A549 (cell line): ENCODE data around the gene PRRG3. TPM values are rescaled to one million over a fixed set of nuclear protein-coding genes. Genes with fewer than 3 reads are reported as not detected.

Source experiments
- ATAC-seq, 2 experiments: fragments of 200-7000 bp in 1 of 2; fragments of >200 bp in 1 of 2; cut with Nextera tagmentation in 1 of 2; cut with Tn5 transposase in 1 of 2; 3 replicates each; pipeline versions ENCODE4 v1.8.0 to v1.9.1; 2018 to 2020; ENCODE audit warnings: mild to moderate bottlenecking in 1 of 2, moderate library complexity in 1 of 2
- CTCF ChIA-PET: fragments of 300-600 bp; sonication (Branson Sonifier 250); formaldehyde crosslinking; extraction: SDS; loops from one replicate; lab custom pipeline; 2021; ENCODE audit warnings: antibody characterized with exemption, inconsistent platforms; lab: Yijun Ruan, JAX
- POLR2A ChIA-PET: fragments of 350-600 bp; formaldehyde crosslinking; extraction: SDS; loops from one replicate; lab custom pipeline; 2021; ENCODE audit warnings: antibody characterized with exemption, inconsistent platforms; lab: Yijun Ruan, JAX
- DNase-seq, 2 experiments: peaks; one replicate each; pipeline versions ENCODE4 v3.0.0 to v3.0.0-alpha.2; 2011 to 2016; ENCODE audit warnings: low read depth in 1 of 2, low spot score in 1 of 2
- FAIRE-seq: peaks from 2 replicates; lab custom pipeline; 2011; peaks lifted over from hg19 to GRCh38; lab: Jason Lieb, UNC
- H3K27ac ChIP-seq, 2 experiments: fragments of >200 bp; sonication (Bioruptor Twin); formaldehyde crosslinking; 3 replicates each; pipeline ENCODE4 v1.5.1; 2016 to 2017
- H3K4me1 ChIP-seq: fragments of >200 bp; sonication (Bioruptor Twin); formaldehyde crosslinking; 3 replicates; pipeline ENCODE4 v1.6.1; 2016
- H3K4me2 ChIP-seq: fragments of >200 bp; sonication (Bioruptor Twin); formaldehyde crosslinking; 3 replicates; pipeline ENCODE4 v1.6.1; 2016
- H3K4me3 ChIP-seq: fragments of >200 bp; sonication (Bioruptor Twin); formaldehyde crosslinking; 3 replicates; pipeline ENCODE4 v1.5.1; 2016
- H3K9me3 ChIP-seq: fragments of >200 bp; sonication (Bioruptor Twin); formaldehyde crosslinking; 3 replicates; pipeline ENCODE4 v1.6.1; 2016
- CBX2 ChIP-seq: fragments of 200-600 bp; sonication (generic); IDR thresholded peaks from 2 replicates; pipeline ENCODE4 v1.6.1; 2016; ENCODE audit warnings: low read depth, mild to moderate bottlenecking, borderline replicate concordance
- CEBPB ChIP-seq, 2 experiments: fragments of >200 bp in 1 of 2; sonication (Bioruptor Twin) in 1 of 2; formaldehyde crosslinking in 1 of 2; IDR thresholded peaks; 2 replicates each; pipeline ENCODE4 v1.6.1; 2012 to 2016
- EP300 ChIP-seq, 2 experiments: fragments of >200 bp; sonication (Bioruptor Twin); formaldehyde crosslinking; IDR thresholded peaks; 2 replicates in 1 of 2; 3 replicates in 1 of 2; pipeline ENCODE4 v1.6.1; 2016 to 2017
- FOSB ChIP-seq: fragments of 250-450 bp; sonication (Bioruptor Pico); IDR thresholded peaks from 2 replicates; pipeline ENCODE4 v1.5.0; 2020; ENCODE audit warnings: mild to moderate bottlenecking, moderate library complexity
- FOSL2 ChIP-seq, 2 experiments: fragments of 450-650 bp in 1 of 2; fragments of >200 bp in 1 of 2; sonication (Bioruptor Twin) in 1 of 2; formaldehyde crosslinking; IDR thresholded peaks; 2 replicates each; pipeline versions ENCODE4 v1.5.0 to v1.6.1; 2016 to 2020; ENCODE audit warnings: mild to moderate bottlenecking in 1 of 2, moderate library complexity in 1 of 2
- HEYL ChIP-seq: fragments of 250-450 bp; sonication (Bioruptor Pico); IDR thresholded peaks from 2 replicates; pipeline ENCODE4 v1.8.0; 2021; ENCODE audit warnings: mild to moderate bottlenecking, moderate library complexity
- HOXB5 ChIP-seq: fragments of 250-450 bp; sonication (Bioruptor Pico); IDR thresholded peaks from 2 replicates; pipeline ENCODE4 v1.5.0; 2020; ENCODE audit warnings: mild to moderate bottlenecking, moderate library complexity
- JUN ChIP-seq, 2 experiments: fragments of >200 bp; sonication (Bioruptor Twin); formaldehyde crosslinking; IDR thresholded peaks; 2 replicates in 1 of 2; 3 replicates in 1 of 2; pipeline ENCODE4 v1.6.1; 2016 to 2017
- KDM1A ChIP-seq: fragments of 200-600 bp; sonication (generic); IDR thresholded peaks from 2 replicates; pipeline ENCODE4 v1.6.1; 2016; ENCODE audit warnings: low read depth, mild to moderate bottlenecking
- KDM5A ChIP-seq: fragments of 200-600 bp; sonication (generic); IDR thresholded peaks from 2 replicates; pipeline ENCODE4 v1.6.1; 2016; ENCODE audit warnings: antibody characterized with exemption, mild to moderate bottlenecking
- MAFK ChIP-seq: fragments of 450-650 bp; IDR thresholded peaks from 2 replicates; pipeline ENCODE4 v1.6.1; 2014; ENCODE audit not compliant: partially characterized antibody
- MAZ ChIP-seq: fragments of 150-350 bp; IDR thresholded peaks from 2 replicates; pipeline ENCODE4 v1.6.1; 2014; ENCODE audit warnings: antibody characterized with exemption, low read depth, low read length, borderline replicate concordance
- PHF8 ChIP-seq: fragments of 200-600 bp; sonication (generic); IDR thresholded peaks from 2 replicates; pipeline ENCODE4 v1.6.1; 2016; ENCODE audit warnings: low read depth, mild to moderate bottlenecking, antibody characterized with exemption, moderate library complexity, borderline replicate concordance
- RAD21 ChIP-seq, 2 experiments: fragments of >200 bp in 1 of 2; sonication (Bioruptor Twin) in 1 of 2; formaldehyde crosslinking in 1 of 2; IDR thresholded peaks in 1 of 2; conservative IDR thresholded peaks in 1 of 2; 2 replicates in 1 of 2; 3 replicates in 1 of 2; pipeline ENCODE4 v1.6.1; 2012 to 2018; ENCODE audit warnings: inconsistent platforms in 1 of 2
- RCOR1 ChIP-seq: fragments of 150-350 bp; IDR thresholded peaks from 2 replicates; pipeline ENCODE4 v1.6.1; 2014; ENCODE audit warnings: antibody characterized with exemption, low read length, low read depth
- RFX5 ChIP-seq: fragments of 450-650 bp; IDR thresholded peaks from 2 replicates; pipeline ENCODE4 v1.7.1; 2014; ENCODE audit warnings: antibody characterized with exemption, mild to moderate bottlenecking, moderate library complexity
- SMC3 ChIP-seq: fragments of >200 bp; sonication (Bioruptor Twin); formaldehyde crosslinking; IDR thresholded peaks from 3 replicates; pipeline ENCODE4 v1.6.1; 2018; ENCODE audit warnings: inconsistent platforms
- WGBS: methylation state at CpG from one replicate; pipeline ENCODE4 v1.1.6; 2017; ENCODE audit errors: missing lambda C conversion rate; 5-methylcytosine and 5-hydroxymethylcytosine counted together
- polyA plus RNA-seq, 4 experiments: library from polyadenylated mRNA; depleted of rRNA in 3 of 4; stranded (reverse); fragments of >200 nt; fragmentation: RNase III in 1 of 4; extraction: RNeasy Plus Mini Kit Qiagen cat#74134 plus additional on column Dnase treatment in 1 of 4; gene quantifications; 2 replicates in 3 of 4; 3 replicates in 1 of 4; pipeline ENCODE4 v1.2.3, GENCODE V29; 2011 to 2017
- TF ChIP-seq, protein P1 (sequence below): fragments of >200 bp; sonication (Bioruptor Twin); formaldehyde crosslinking; IDR thresholded peaks from 3 replicates; pipeline ENCODE4 v1.6.1; 2016
- TF ChIP-seq, protein P2 (sequence below): fragments of 200-600 bp; sonication (generic); IDR thresholded peaks from 2 replicates; pipeline ENCODE4 v1.6.1; 2016; ENCODE audit warnings: antibody characterized with exemption, mild to moderate bottlenecking, moderate library complexity
- TF ChIP-seq, protein P3 (sequence below): fragments of 150-350 bp; IDR thresholded peaks from 2 replicates; pipeline ENCODE4 v1.6.1; 2014; ENCODE audit warnings: low read depth, mild to moderate bottlenecking, low read length
- TF ChIP-seq, protein P4 (sequence below): IDR thresholded peaks from 2 replicates; pipeline ENCODE4 v1.6.1; 2012; ENCODE audit warnings: low read depth, borderline replicate concordance
- TF ChIP-seq, protein P5 (sequence below): fragments of 450-650 bp; IDR thresholded peaks from 2 replicates; pipeline ENCODE4 v1.6.1; 2014; ENCODE audit warnings: antibody characterized with exemption
- TF ChIP-seq, protein P6 (sequence below): fragments of 250-450 bp; sonication (Bioruptor Pico); IDR thresholded peaks from 2 replicates; pipeline ENCODE4 v1.5.0; 2020; ENCODE audit warnings: low read depth, mild to moderate bottlenecking, moderate library complexity

Gene PRRG3
- polyA plus RNA-seq, 2 of the 4 experiments (the other 2 are of a cell fraction) = not detected

DNA sequence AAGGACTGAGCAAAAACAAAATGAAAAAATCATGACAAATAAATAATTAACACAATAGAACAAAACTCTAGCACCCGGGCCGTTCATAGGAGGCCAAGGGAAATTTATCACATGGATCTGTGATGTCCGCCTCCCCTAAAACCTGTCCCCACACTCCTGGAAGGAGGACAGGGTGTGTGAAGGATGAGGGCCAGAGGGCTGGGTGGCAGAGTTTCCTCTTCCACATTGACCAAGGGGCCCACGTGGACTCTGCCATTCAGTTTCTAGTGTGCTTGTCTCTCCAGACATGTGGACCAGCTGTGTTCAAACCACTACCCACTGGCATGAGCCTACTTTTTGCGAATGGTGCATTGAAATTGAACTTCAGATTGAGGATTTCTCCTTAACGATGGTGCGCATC is 6.3 kb downstream of the PRRG3 start:
- no peak for TF ChIP-seq FOSB (CRISPR knock-in tag)
- TF ChIP-seq HEYL (CRISPR knock-in tag) = no peak
- TF ChIP-seq HOXB5 (CRISPR knock-in tag) = no peak
- TF ChIP-seq RFX5 = no peak
- 48% methylated on average over 7 of the region's 7 CpGs for WGBS
- no peaks in the 10 kb centered on the region for H3K9me3 ChIP-seq
- POLR2A ChIA-PET = no interaction called here
- DNase-seq = no peak
- no peak overlapping the region for H3K4me3 ChIP-seq
- ATAC-seq = no peak
- no peak for FAIRE-seq
- no peaks in the 10 kb centered on the region for H3K4me1 ChIP-seq
- H3K27ac ChIP-seq = no peak overlapping the region
- CTCF ChIA-PET = no interaction called here
- no peak overlapping the region for H3K4me2 ChIP-seq

DNA sequence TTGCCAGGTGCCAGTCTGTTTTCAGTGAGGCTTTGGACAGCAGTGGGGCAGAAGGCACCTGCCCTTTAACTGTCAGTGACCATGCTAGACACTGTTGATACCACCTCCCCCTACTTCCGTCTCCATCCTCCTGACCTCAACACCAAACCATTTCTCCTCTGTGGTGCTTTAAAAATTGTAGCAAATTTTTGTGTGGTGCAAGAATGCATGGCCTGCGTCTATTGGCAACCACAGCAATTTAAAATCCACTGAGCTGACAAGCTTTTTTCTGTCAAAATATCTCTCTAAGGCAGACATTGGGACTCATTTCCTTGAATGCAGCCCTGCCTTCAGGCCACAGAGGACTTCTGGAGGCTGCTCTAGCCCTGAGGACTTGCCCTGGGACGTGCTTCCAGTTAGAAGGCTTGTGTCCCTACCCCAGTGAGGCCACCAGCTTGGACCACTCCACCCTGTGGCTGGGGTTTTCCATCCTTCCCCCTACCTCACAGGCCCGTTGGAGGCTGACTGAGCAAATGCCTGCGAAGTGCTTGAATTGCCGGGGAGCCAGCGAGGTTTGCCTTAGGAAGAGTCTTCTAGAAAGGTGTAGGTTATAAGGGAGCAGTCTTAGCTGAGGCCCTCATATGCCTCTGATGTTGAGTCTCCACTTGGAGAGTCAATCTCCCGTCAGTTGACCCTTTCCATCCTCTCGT is 6.9 kb downstream of the PRRG3 start:
- H3K4me1 ChIP-seq = no peaks in the 10 kb centered on the region
- CTCF ChIA-PET = interaction anchor here (1.0 to 2.7 kb wide), 3 partner anchors 11 to 169 kb away, joined by 3 to 7 read pairs (median 4); no protein-coding TSS in a partner anchor
- no peaks in the 10 kb centered on the region for H3K9me3 ChIP-seq
- no peak for DNase-seq
- POLR2A ChIA-PET = no interaction called here
- WGBS = 54% methylated on average over 8 of the region's 9 CpGs
- H3K4me2 ChIP-seq = no peak overlapping the region
- no peak overlapping the region for H3K27ac ChIP-seq
- TF ChIP-seq MAZ (no peak), CEBPB (IDR thresholded peaks at IDR 0.05) (no peak), KDM1A (no peak)
- TF ChIP-seq, protein P1, sequence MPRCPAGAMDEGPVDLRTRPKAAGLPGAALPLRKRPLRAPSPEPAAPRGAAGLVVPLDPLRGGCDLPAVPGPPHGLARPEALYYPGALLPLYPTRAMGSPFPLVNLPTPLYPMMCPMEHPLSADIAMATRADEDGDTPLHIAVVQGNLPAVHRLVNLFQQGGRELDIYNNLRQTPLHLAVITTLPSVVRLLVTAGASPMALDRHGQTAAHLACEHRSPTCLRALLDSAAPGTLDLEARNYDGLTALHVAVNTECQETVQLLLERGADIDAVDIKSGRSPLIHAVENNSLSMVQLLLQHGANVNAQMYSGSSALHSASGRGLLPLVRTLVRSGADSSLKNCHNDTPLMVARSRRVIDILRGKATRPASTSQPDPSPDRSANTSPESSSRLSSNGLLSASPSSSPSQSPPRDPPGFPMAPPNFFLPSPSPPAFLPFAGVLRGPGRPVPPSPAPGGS = no peak
- TF ChIP-seq, protein P2, sequence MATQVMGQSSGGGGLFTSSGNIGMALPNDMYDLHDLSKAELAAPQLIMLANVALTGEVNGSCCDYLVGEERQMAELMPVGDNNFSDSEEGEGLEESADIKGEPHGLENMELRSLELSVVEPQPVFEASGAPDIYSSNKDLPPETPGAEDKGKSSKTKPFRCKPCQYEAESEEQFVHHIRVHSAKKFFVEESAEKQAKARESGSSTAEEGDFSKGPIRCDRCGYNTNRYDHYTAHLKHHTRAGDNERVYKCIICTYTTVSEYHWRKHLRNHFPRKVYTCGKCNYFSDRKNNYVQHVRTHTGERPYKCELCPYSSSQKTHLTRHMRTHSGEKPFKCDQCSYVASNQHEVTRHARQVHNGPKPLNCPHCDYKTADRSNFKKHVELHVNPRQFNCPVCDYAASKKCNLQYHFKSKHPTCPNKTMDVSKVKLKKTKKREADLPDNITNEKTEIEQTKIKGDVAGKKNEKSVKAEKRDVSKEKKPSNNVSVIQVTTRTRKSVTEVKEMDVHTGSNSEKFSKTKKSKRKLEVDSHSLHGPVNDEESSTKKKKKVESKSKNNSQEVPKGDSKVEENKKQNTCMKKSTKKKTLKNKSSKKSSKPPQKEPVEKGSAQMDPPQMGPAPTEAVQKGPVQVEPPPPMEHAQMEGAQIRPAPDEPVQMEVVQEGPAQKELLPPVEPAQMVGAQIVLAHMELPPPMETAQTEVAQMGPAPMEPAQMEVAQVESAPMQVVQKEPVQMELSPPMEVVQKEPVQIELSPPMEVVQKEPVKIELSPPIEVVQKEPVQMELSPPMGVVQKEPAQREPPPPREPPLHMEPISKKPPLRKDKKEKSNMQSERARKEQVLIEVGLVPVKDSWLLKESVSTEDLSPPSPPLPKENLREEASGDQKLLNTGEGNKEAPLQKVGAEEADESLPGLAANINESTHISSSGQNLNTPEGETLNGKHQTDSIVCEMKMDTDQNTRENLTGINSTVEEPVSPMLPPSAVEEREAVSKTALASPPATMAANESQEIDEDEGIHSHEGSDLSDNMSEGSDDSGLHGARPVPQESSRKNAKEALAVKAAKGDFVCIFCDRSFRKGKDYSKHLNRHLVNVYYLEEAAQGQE = no peak
- no peak for FAIRE-seq
- ATAC-seq = no peak
- no peak overlapping the region for H3K4me3 ChIP-seq

DNA sequence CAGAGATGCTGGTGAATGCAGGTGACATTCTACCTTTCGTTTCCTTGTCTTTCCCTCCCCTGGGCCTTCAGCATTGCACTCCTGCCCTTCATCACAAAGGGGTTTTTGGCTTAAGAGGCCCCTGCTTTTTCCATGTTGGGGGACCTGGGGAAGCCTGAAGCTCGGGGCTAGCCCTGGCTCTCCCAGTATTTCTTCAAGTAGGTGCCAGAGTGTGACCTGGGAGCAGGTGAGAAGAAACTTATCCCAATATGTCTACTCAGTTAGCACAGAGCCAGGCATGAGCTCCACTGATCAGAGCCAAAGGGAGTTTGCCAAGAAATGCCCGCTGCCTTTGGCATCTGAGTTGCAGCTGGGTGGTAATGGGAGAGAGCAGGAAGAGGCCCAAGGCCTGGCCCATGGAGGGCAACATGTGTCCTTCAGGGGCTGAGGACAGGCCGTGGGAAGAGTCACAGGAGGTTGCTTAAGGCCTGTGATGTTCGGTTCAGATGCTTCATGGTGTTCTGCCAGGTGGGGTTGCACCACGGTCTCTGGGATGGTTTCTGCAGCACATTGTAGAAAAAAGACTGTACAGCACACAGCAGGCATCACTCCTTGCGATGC is 7.6 kb downstream of the PRRG3 start:
- no peak for FAIRE-seq
- Histone ChIP-seq H3K4me1 (no peaks in the 10 kb centered on the region), H3K4me2 (no peak overlapping the region), H3K4me3 (no peak overlapping the region), H3K9me3 (no peaks in the 10 kb centered on the region), H3K27ac (no peak overlapping the region)
- ChIA-PET CTCF (interaction anchor here (1.0 to 2.7 kb wide), 3 partner anchors 10 to 168 kb away, joined by 3 to 7 read pairs (median 4); no protein-coding TSS in a partner anchor), POLR2A (no interaction called here)
- DNase-seq = no peak
- 20% methylated on average over 7 of the region's 7 CpGs for WGBS
- no peak for ATAC-seq
- TF ChIP-seq PHF8 (no peak), MAFK (no peak), FOSL2 (IDR thresholded peaks at IDR 0.05) (no peak), FOSL2 (CRISPR knock-in tag; IDR thresholded peaks at IDR 0.05) (no peak), JUN (IDR thresholded peaks at IDR 0.05) (no peak), CBX2 (no peak), EP300 (IDR thresholded peaks at IDR 0.05) (no peak), KDM5A (no peak), RCOR1 (no peak), SMC3 (no peak), RAD21 (conservative IDR thresholded peaks at IDR 0.05 in 1 of 2, IDR thresholded peaks at IDR 0.05 in 1 of 2) (no peak)
- TF ChIP-seq, protein P3, sequence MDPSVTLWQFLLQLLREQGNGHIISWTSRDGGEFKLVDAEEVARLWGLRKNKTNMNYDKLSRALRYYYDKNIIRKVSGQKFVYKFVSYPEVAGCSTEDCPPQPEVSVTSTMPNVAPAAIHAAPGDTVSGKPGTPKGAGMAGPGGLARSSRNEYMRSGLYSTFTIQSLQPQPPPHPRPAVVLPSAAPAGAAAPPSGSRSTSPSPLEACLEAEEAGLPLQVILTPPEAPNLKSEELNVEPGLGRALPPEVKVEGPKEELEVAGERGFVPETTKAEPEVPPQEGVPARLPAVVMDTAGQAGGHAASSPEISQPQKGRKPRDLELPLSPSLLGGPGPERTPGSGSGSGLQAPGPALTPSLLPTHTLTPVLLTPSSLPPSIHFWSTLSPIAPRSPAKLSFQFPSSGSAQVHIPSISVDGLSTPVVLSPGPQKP = no peak
- TF ChIP-seq, protein P4, sequence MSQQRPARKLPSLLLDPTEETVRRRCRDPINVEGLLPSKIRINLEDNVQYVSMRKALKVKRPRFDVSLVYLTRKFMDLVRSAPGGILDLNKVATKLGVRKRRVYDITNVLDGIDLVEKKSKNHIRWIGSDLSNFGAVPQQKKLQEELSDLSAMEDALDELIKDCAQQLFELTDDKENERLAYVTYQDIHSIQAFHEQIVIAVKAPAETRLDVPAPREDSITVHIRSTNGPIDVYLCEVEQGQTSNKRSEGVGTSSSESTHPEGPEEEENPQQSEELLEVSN = no peak
- TF ChIP-seq, protein P5, sequence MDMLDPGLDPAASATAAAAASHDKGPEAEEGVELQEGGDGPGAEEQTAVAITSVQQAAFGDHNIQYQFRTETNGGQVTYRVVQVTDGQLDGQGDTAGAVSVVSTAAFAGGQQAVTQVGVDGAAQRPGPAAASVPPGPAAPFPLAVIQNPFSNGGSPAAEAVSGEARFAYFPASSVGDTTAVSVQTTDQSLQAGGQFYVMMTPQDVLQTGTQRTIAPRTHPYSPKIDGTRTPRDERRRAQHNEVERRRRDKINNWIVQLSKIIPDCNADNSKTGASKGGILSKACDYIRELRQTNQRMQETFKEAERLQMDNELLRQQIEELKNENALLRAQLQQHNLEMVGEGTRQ = no peak
- TF ChIP-seq, protein P6, sequence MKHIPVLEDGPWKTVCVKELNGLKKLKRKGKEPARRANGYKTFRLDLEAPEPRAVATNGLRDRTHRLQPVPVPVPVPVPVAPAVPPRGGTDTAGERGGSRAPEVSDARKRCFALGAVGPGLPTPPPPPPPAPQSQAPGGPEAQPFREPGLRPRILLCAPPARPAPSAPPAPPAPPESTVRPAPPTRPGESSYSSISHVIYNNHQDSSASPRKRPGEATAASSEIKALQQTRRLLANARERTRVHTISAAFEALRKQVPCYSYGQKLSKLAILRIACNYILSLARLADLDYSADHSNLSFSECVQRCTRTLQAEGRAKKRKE (CRISPR knock-in tag) = no peak
